ENCODE data around the gene JAM3.

DNA sequence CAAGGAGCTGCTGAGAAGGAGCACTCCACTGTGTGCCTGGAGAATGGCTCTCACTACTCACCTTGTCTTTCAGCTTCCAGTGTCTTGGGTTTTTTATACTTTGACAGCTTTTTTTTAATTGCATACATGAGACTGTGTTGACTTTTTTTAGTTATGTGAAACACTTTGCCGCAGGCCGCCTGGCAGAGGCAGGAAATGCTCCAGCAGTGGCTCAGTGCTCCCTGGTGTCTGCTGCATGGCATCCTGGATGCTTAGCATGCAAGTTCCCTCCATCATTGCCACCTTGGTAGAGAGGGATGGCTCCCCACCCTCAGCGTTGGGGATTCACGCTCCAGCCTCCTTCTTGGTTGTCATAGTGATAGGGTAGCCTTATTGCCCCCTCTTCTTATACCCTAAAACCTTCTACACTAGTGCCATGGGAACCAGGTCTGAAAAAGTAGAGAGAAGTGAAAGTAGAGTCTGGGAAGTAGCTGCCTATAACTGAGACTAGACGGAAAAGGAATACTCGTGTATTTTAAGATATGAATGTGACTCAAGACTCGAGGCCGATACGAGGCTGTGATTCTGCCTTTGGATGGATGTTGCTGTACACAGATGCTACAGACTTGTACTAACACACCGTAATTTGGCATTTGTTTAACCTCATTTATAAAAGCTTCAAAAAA lies 82.3 kb downstream of the JAM3 start:
- TF ChIP-seq SP1 (IDR thresholded peaks at IDR 0.05) (no peak), TARDBP (IDR thresholded peaks at IDR 0.05) (no peak), BHLHE40 (IDR thresholded peaks at IDR 0.05; ENCODE audit: borderline replicate concordance) (no peak), ELF4 (IDR thresholded peaks at IDR 0.05) (no peak), SUZ12 (IDR thresholded peaks at IDR 0.05) (no peak), FOXM1 (IDR thresholded peaks at IDR 0.05; ENCODE audit: borderline replicate concordance) (no peak), CTBP1 (IDR thresholded peaks at IDR 0.05; ENCODE audit: borderline replicate concordance) (no peak), FOXK2 (IDR thresholded peaks at IDR 0.05) (no peak), FOXA1 (IDR thresholded peaks at IDR 0.05) (no peak), HDGF (IDR thresholded peaks at IDR 0.05; ENCODE audit: borderline replicate concordance) (no peak), ARNT (IDR thresholded peaks at IDR 0.05) (no peak), NFRKB (IDR thresholded peaks at IDR 0.05) (no peak)
- TF ChIP-seq, protein P1, sequence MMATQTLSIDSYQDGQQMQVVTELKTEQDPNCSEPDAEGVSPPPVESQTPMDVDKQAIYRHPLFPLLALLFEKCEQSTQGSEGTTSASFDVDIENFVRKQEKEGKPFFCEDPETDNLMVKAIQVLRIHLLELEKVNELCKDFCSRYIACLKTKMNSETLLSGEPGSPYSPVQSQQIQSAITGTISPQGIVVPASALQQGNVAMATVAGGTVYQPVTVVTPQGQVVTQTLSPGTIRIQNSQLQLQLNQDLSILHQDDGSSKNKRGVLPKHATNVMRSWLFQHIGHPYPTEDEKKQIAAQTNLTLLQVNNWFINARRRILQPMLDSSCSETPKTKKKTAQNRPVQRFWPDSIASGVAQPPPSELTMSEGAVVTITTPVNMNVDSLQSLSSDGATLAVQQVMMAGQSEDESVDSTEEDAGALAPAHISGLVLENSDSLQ (IDR thresholded peaks at IDR 0.05): no peak
